Forelimb muscle (tissue), 1 donor: ENCODE results near the gene CABP1. TPM values are rescaled to one million over a fixed set of nuclear protein-coding genes. Genes with fewer than 3 reads are reported as not detected.

Source experiments
- DNase-seq: peaks from one replicate; pipeline ENCODE4 v3.0.0-alpha.2; 2013; ENCODE audit warnings: low read depth
- polyA plus RNA-seq: library from polyadenylated mRNA; unstranded; fragments of 120-200 nt; gene quantifications from one replicate; pipeline ENCODE4 v1.2.1, GENCODE V29; 2013; ENCODE audit not compliant: insufficient read length

Gene CABP1
- polyA plus RNA-seq, 1 donor: 2.5 TPM

DNA sequence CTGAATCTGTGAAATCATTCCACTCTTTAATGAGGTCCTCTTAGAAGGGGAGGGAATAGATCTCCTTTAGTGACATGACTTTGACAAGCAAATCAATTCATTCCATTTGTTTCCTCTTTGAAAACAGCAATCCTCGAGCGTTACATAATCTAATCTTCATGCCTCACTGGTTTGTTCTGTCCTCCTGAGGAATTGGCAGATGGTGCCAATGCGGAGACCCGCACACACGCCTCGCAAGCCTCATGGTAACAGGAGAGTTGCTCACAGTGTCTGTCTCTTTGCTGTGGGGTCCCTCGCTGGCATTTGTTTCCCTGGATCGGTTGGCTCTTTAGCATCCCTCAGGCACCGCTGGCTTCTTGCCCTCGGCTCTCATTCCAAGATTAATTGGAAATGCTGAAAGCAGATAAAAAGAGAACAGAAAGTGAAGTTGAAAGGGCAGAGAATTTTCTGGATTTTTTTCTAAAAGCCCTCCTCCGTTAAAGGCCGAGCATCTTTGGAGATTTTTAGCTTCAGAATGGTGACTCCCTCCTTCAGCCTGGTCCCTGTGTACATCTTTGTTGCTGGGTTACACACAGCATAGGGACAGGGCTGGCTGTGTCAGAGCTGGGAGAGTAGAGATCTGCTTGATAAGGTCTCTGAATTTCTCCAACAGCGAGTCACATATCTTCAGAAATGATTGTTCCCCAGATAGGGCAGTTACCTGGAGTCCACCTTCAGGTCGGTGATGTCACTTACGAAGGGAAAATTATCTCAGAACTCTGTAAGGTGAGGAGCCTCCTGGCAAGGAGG lies 10.1 kb upstream of the CABP1 start:
- DNase-seq: no peak

GRCh38 chr12:120631097-120631496 lies 9.3 kb upstream of the CABP1 start:
- DNase-seq: no peak

GRCh38 chr12:120640861-120641833 lies 721 bp downstream of the CABP1 start:
- no peak for DNase-seq

GRCh38 chr12:120642121-120642520 lies 1.7 kb downstream of the CABP1 start:
- no peak for DNase-seq

DNA sequence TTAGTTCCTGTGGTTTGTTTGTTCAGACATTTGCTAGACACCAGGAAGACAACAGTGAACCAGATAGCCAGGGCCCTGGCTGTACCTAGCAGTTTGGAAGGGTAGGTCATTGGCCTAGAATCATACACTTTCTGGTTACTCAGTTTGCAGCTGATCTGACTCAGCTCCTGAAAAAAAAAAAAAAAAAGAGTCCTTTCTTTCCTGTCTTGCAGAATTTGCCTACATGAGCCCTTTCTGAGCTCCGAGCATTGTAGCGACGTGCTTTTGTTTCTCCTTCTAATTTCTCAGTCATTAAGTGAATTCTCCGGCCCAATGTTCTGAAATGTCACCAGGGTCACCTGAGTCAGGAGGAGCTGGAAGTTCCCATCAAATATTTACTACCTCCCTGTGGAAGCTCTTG lies 2.4 kb downstream of the CABP1 start:
- DNase-seq: no peak

- DNase-seq: no peak
Observed at GRCh38 chr12:120643574-120643973, 3.1 kb downstream of the CABP1 start.

- DNase-seq: no peak
Observed at GRCh38 chr12:120646044-120646443, 5.6 kb downstream of the CABP1 start.

DNA sequence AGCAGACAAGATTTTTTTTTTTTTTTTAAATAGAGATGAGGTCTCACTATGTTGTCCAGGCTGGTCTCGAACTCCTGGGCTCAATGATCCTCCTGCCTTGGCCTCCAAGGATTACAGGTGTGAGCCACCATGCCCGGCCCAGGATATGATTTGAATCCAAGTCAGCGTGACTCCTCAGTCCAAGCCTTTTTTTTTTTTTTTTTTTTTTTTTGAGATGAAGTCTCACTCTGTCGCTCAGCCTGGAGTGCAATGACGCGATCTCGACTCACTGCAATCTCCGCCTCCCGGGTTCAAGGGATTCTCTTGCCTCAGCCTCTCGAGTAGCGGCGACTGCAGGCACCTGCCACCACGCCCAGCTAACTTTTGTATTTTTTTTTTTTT lies 6.9 kb downstream of the CABP1 start:
- DNase-seq: no peak

DNA sequence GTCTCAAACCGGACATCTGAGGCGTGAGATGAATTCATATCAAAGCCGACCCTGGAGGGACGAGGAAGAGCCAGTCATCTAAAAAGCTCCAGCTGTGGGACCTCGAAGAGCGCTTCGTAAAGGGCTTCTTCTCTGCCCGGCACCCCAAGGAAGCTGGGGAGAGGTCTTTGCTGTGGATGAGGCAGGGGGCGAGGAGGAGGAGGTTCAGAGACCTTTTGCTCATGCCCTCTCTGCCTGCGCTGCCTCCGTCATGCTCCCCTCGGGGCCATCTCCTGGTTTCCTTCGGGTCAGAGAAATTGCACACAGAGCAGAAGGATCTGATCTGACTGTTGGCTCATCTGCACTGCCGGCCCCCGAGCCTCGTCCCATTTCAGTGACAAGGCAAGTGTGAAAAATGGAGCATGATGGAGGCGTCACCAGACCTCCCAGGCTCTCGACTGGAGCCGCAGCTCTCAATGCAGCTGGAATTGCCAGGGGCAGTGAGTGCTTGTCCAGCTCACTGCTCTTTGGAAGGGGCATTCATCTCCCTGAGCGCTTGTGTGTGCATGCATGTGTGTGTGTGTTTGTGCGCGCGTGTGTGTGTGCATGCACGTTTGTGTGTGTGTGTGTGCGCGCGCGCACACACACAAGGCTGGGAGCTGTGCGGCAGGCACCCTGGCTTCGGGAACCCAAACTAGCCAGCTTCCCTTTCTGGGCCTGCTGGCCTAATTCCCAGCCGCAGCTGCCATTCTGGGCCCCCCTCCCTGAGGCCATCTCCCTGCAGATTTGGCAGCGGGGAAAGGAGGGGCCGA lies 9.2 kb downstream of the CABP1 start:
- no peak for DNase-seq

- DNase-seq: no peak
Observed at GRCh38 chr12:120650233-120650690, 9.8 kb downstream of the CABP1 start.

- DNase-seq: no peak
Observed at GRCh38 chr12:120651821-120652220, 11.4 kb downstream of the CABP1 start.

DNA sequence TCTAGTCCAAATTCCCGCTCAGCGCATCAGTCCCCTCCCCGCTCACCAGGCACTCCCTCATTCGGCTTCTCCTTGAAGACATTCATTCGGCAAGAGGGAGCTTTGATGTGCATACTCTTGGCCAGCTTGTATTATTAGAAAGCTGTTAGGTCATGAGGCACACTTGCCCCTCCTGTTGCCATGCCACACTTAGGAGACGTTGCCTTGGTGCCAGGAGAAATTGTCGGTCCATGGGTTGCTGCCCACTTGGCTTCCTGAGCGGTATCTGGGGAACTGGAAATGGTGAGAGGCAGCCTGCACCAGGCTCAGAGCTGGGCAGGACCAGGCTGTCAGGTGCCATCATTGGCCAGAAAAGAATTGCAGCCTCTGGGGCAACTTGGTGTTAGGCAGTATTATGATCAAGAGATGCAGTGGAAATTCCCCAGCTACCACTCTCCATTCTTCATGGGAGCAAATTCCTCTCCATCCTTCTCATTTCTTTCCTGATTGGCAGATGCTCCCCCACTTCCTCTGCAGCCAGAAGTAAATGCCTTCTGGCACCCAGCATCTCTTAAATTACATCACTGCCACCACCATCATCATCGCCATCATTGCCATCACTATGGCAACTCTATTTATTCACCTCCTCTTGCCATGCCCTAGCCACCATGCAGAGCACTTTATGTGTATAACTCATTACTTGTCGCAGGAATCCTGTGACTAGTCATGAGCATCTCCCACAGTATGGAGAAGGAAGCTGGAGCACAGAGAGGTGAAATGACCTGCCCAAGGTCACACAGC lies 12.4 kb downstream of the CABP1 start:
- no peak for DNase-seq

- DNase-seq: no peak
Observed at GRCh38 chr12:120653611-120654010, 13.2 kb downstream of the CABP1 start.

- DNase-seq: no peak
Observed at GRCh38 chr12:120654656-120655055, 14.2 kb downstream of the CABP1 start.

GRCh38 chr12:120656008-120656407 lies 15.6 kb downstream of the CABP1 start:
- no peak for DNase-seq

DNA sequence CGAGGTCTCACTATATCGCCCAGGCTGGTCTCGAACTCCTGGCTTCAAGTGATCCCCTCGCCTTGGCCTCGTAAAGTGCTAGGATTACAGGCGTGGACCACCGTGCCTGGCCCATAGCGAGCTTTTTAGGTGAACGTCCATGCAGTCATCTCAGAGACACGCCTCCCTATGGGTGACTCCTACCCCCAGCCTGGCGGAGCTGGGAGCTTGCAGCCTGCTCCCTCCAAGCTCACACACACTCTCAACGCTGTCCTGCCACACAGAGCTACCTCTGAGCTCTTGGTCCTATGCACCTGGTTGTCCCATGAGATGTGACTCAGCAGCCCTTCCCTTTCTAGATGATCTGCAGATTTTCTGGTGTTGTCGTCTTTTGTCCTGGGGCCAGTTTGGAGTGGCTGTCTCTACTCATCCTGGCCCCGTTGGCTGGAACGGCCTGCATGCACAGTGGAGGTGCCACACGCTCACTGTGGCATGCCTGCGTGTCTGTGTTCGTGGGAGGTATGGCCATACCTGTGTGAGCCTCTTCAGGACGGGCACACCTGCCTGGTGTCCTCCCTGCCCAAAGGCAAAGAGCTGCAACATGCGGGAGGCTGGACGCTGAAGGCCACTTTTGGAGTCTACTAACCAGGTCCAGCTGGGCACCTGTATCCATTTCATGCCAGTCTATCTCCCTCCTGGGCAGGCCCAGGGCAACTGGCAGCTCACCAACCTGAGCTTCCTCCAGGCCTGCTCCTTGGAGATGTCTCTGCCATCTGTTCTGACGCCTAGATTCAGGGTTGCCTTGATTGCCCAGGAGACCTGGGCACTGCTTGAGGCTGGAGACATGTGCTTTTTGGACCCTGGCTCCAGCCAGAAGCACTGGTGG lies 18.1 kb downstream of the CABP1 start:
- DNase-seq: no peak

DNA sequence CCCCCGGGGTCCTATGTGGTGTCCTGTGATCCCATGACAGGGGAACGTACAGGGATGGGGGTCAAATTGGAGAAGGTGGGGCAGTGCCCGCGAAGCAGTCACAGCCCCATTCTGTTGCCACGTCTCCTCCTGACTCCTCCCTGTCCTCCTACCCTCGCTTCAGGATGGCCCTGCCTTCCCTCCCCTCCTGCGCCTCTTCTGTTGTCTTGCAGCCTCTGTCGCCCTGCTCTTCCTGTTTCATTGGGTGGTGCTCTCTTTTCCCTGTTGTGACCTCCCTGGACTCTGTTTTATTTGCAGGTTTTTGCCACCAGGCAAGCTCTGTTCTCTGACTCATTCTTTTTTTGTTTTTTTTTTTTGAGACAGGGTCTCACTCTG lies 18.7 kb downstream of the CABP1 start:
- DNase-seq: no peak

GRCh38 chr12:120661432-120661831 lies 21.0 kb downstream of the CABP1 start:
- DNase-seq: no peak

GRCh38 chr12:120662879-120663278 lies 22.5 kb downstream of the CABP1 start:
- no peak for DNase-seq

DNA sequence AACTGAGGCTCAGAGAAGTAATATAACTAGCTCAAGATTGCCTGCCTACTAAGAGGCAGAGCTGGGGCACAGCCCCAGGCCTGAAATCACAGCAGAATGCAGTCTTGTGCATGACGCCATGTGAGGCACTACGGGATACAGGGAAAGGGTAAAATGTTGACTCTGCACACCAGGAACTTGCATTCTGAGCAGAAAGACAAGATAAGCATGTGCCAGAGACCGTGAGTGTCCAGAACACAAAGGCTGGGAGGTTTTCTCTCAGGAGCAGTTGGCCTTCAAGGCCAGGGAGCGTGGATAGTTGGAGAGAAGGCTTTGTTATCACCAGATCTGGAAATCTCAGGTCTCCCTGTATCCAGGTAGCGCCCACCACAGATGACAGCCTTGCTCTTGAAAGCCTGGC lies 23.3 kb downstream of the CABP1 start:
- no peak for DNase-seq
